ENCODE results near the gene GPR183. TPM values are rescaled to one million over a fixed set of nuclear protein-coding genes. Genes with fewer than 3 reads are reported as not detected.

The GPR183 gene
- total RNA-seq, 1 donor from 2014 or later: 0.71 TPM

DNA sequence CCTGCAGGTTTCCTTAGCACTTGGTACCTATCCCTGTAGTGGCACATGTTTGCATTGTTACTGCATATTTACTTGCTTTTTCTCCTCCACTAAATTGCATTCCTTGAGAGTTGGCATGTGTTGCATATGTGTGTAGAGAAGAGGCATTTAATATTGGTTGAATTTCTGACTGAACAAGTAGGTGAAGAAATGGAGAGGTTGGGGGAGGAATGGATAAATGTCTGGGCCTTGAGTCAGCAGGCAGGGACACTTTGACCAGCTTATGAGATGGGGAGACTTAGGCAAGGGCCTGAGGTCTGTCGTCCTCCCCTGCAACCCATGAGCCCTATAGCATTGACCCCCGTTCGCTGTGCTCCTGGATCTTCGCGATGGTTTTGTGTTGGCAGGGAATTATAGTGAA is 47.0 kb downstream of the GPR183 start:
- no peak for DNase-seq (ENCODE audit: low read depth)
- H3K27me3 ChIP-seq (ENCODE audit: control insufficient read depth, insufficient read depth, low read length): no peaks in the 10 kb centered on the region
- H3K36me3 ChIP-seq (ENCODE audit: control insufficient read depth, insufficient read depth, low read length): no peaks in the 10 kb centered on the region
- no peak overlapping the region for H3K4me3 ChIP-seq (ENCODE audit: low read depth, low read length)
- TF ChIP-seq, protein P1, sequence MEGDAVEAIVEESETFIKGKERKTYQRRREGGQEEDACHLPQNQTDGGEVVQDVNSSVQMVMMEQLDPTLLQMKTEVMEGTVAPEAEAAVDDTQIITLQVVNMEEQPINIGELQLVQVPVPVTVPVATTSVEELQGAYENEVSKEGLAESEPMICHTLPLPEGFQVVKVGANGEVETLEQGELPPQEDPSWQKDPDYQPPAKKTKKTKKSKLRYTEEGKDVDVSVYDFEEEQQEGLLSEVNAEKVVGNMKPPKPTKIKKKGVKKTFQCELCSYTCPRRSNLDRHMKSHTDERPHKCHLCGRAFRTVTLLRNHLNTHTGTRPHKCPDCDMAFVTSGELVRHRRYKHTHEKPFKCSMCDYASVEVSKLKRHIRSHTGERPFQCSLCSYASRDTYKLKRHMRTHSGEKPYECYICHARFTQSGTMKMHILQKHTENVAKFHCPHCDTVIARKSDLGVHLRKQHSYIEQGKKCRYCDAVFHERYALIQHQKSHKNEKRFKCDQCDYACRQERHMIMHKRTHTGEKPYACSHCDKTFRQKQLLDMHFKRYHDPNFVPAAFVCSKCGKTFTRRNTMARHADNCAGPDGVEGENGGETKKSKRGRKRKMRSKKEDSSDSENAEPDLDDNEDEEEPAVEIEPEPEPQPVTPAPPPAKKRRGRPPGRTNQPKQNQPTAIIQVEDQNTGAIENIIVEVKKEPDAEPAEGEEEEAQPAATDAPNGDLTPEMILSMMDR (IDR thresholded peaks at IDR 0.05; ENCODE audit: insufficient read depth, low read length, poor library complexity, severe bottlenecking): no peak

DNA sequence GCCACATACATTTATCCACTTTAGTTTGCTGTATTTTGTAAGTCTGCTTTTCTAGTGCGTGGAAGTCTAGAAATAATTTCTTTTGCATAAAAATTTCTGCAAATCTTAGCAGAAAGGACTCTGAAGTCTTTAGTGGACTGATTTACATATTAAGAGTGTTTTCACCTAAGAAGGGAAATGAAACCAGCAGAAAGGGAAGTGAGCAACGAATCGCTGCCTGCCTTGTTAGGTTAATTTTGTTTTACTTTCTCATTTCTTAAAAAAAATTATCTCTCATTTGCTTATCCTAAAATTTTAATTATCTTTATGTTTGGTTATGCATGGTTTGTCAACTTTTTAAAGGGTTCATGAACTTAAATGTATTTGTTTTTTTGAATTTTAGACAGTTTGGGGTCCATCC is 48.3 kb downstream of the GPR183 start:
- no peaks in the 10 kb centered on the region for H3K36me3 ChIP-seq (ENCODE audit: control insufficient read depth, insufficient read depth, low read length)
- DNase-seq (ENCODE audit: low read depth): no peak
- TF ChIP-seq, protein P1 (IDR thresholded peaks at IDR 0.05; ENCODE audit: insufficient read depth, low read length, poor library complexity, severe bottlenecking): no peak
- no peaks in the 10 kb centered on the region for H3K27me3 ChIP-seq (ENCODE audit: control insufficient read depth, insufficient read depth, low read length)
- H3K4me3 ChIP-seq (ENCODE audit: low read depth, low read length): no peak overlapping the region

DNA sequence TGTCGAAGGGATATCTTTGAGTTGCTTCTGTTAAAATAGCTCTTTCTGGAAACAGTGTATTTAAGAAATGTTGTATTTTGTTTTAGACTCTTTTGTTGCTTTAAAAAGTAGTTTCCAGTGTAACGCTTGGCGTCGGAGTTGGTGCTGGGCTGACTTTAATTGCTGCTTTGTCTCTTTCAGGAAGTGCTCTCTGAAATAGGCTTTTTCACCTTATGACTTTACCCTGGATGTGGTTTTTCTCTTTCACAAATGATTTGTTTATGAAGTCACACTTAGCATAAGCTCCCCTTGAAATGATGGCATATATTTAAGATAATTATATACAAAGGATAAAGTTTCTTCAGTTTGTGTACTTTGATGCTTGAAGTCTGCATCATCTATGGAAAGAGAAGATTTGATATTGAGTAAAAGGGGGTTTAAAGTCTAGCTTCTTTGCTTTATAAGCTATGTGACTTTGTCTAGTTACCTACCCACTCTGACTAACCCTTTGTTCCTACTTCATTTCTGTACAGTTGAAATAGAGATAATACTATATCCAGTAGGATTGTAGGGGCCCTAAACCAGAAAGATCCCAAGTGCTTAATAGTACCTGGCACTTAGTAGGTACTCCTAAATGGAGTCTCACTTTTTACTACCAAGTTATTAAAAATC is 48.9 kb downstream of the GPR183 start, which contains the start of gene GPR18:
Gene GPR18 (minus strand): TSS at position 170 of the 651 bp plus-strand sequence. CDS start 2,507 bp downstream, outside the sequence.
- TF ChIP-seq, protein P1 (IDR thresholded peaks at IDR 0.05; ENCODE audit: insufficient read depth, low read length, poor library complexity, severe bottlenecking): no peak
- H3K4me3 ChIP-seq (ENCODE audit: low read depth, low read length): no peak within 1 kb of the TSS
- no peak for DNase-seq (ENCODE audit: low read depth)
- H3K36me3 ChIP-seq (ENCODE audit: control insufficient read depth, insufficient read depth, low read length): no peaks in the 10 kb centered on the region
- H3K27me3 ChIP-seq (ENCODE audit: control insufficient read depth, insufficient read depth, low read length): no peaks in the 10 kb centered on the region

DNA sequence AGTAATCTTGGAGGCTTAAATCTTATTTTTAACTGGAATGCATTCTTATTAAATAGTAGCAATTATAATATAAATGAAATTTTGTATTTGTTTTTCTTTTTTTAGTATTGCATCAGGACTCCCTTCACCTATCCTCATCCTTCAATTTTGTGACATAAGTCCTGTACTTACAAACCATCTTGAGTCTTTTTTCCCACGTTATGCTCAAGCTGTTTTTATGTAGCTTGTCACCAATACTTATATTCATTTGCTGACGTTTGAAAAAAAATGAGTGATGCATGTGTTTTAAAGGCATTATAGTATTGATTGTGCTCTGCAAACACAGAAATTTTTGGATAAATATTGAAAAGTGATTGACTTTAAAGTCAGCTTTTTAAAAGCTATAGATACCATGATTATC is 49.9 kb downstream of the GPR183 start:
- Histone ChIP-seq H3K4me3 (ENCODE audit: low read depth, low read length) (no peak overlapping the region), H3K36me3 (ENCODE audit: control insufficient read depth, insufficient read depth, low read length) (no peaks in the 10 kb centered on the region), H3K27me3 (ENCODE audit: control insufficient read depth, insufficient read depth, low read length) (no peaks in the 10 kb centered on the region)
- TF ChIP-seq, protein P1 (IDR thresholded peaks at IDR 0.05; ENCODE audit: insufficient read depth, low read length, poor library complexity, severe bottlenecking): no peak
- no peak for DNase-seq (ENCODE audit: low read depth)

DNA sequence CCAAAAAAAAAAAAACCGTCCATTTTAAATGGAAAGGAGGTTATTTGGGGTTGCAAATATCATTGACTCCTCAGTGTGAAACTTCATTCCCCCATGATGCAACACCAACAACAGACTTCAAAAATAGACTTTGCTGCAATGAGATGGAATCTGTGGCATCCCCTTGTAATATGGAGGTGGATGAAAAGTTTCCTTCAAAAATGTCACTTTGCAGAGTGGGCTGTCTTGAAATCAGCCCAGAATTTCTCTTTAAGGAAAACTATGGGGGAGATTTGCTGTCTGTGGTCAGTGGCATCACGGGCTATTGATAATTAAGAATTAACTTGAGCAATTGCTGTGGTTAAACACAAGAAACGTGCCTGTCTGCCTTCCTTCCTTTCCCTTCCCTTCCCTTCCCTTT is 50.5 kb downstream of the GPR183 start:
- TF ChIP-seq, protein P1 (IDR thresholded peaks at IDR 0.05; ENCODE audit: insufficient read depth, low read length, poor library complexity, severe bottlenecking): no peak
- H3K4me3 ChIP-seq (ENCODE audit: low read depth, low read length): no peak overlapping the region
- no peaks in the 10 kb centered on the region for H3K36me3 ChIP-seq (ENCODE audit: control insufficient read depth, insufficient read depth, low read length)
- H3K27me3 ChIP-seq (ENCODE audit: control insufficient read depth, insufficient read depth, low read length): no peaks in the 10 kb centered on the region
- no peak for DNase-seq (ENCODE audit: low read depth)

DNA sequence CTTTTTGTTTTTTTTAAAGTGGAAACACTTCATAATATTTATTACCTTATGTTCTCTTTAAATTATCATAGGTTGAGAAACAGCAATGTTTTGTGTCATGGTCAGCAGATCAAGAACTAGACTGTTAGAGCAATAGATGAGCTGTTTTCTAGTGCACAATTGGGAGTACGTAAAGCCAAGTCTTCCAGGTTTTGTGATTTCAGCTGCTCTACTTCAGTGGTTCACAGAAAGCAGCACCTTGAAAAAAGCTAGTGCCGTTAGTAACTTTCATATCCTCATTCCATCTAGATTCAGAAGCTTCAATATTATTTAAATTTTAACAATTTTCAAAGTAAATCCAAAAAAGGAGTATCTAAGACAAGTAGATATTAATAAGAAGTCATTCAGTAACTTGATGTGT is 50.9 kb downstream of the GPR183 start:
- TF ChIP-seq, protein P1 (IDR thresholded peaks at IDR 0.05; ENCODE audit: insufficient read depth, low read length, poor library complexity, severe bottlenecking): no peak
- Histone ChIP-seq H3K4me3 (ENCODE audit: low read depth, low read length) (no peak overlapping the region), H3K27me3 (ENCODE audit: control insufficient read depth, insufficient read depth, low read length) (no peaks in the 10 kb centered on the region), H3K36me3 (ENCODE audit: control insufficient read depth, insufficient read depth, low read length) (no peaks in the 10 kb centered on the region)
- DNase-seq (ENCODE audit: low read depth): no peak

All from kidney epithelial cell (primary cell).